HG03442 (cell line): ENCODE data around the gene AUNIP.

Experiments used
- ATAC-seq: cut with Tn5 transposase; IDR thresholded peaks from one replicate; pipeline ENCODE4 v1.9.1; 2021; ENCODE audit warnings: mild to moderate bottlenecking, moderate library complexity; ENCODE audit not compliant: unreplicated experiment

The AUNIP gene

DNA sequence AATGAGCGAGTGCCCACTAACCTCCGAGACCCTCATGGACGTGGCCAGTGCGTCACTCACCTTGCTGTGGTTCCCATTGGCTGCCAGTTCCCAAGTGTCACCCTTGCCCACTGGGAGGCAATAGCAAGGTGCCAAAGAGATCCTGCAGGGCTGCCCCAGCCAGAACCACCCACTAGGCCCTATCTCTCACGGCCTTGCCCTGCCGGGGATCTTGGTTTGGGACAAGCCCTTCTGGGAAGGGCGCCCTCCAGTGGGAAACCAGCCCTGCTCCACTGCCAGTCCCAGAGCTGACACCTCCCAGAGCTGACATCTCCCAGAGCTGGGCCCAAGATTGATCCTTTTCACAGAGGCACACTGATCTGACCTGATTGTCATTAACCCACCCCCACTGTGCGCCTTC is 61.3 kb downstream of the AUNIP start:
- no peak for ATAC-seq

DNA sequence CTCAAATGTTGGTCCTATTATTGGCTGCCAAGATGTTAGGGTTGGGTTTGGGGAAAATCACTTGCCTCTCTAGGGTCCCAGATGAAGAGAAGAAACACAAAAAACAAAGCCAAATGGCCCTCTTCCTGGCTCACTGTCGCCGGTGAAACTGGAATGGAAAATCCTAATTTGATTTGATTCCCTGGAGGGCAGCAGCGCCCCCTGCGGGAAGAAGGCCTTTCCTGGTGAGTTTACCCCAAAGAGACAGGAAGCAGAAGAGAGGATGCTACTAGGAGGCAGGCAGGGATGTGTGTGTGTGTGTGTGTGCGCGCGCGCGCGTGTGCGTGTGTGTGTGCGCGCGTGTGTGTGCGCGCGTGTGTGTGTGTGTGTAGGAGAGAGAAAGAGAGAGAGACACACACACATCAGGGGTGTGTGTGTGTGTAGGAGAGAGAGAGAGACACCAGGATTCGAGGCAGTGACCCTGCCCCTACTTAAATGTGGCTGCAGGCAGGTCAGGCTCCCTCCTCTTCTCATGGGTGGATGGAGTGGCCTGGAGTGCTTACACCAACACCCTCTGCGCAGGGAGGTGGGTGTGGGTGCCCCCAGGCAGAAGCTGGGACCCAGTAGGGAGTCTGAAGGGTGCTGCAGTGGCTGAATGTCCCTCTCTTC is 62.3 kb downstream of the AUNIP start:
- no peak for ATAC-seq

DNA sequence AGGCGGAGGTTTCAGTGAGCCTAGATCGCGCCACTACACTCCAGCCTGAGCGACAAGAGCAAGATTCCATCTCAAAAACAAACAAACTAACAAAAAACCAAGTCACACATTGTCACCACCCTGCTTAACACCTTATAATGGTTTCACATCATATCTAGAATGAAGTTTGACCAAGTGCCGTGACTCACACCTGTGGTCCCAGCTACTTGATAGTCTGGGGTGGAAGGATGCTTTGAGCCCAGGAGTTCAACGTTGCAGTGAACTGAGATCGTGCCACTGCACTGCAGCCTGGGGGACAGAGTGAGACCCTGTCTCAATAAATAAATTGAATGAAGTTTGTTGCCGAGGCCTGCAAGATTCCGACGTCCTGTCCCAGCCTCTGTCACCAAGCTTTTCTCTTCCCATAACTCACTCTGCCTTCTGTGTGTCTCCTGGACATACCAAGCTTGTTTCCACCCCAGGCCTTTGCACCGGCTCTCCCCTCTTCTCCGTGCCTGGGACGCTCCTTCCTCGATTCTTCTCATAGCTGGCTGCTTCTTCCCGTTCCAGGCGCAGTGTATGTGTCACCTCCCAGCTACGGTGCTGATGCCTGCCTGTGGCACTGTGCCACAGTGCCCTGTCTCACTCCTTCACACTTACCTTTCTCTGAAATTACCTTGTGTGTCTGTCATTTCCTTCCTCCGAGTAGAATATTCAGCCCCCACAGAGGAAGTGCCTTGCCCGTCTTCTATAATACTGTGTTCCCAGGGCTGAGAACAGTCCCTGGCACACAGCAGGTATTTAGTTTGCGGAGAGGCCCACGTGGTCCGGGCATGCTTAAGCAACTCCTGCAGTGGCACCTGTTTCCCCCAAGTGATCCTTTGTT is 63.1 kb downstream of the AUNIP start:
- no peak for ATAC-seq

DNA sequence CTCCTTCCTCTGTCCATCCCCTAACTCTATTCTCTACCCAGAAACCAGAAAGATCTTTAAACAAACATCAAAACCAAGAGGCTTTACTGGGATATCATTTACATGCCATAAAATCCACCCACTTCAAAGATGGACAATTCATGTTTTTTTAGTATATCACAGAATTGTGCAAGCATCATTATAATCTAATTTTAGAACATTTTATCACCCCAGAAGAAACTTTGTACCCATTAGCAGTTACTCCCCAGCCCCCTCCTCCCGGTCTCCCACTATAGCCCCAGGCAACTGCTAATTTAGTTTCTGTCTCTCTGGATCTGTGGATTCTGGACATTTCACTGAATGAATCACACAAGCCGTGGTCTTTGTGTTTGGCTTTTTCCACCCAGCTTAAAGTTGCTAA is 64.0 kb downstream of the AUNIP start:
- no peak for ATAC-seq

DNA sequence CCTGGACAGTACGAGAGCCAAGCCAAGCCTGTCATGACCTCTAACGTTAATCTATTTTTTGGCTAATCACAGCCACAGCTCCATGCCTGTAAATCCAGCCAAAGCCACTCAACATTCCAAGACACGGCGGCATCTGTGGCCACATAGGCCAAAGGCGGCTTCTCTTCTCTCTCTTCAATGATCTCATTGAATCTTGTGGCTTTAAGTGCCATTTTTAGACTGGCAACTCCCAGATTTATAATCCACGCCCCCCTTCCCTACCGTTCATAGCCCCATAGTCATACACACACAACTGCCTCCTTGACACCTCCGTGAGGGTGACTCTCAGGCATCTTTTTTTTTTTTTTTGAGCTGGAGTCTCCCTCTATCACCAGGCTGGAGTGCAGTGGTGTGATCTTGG is 64.9 kb downstream of the AUNIP start:
- ATAC-seq = no peak

DNA sequence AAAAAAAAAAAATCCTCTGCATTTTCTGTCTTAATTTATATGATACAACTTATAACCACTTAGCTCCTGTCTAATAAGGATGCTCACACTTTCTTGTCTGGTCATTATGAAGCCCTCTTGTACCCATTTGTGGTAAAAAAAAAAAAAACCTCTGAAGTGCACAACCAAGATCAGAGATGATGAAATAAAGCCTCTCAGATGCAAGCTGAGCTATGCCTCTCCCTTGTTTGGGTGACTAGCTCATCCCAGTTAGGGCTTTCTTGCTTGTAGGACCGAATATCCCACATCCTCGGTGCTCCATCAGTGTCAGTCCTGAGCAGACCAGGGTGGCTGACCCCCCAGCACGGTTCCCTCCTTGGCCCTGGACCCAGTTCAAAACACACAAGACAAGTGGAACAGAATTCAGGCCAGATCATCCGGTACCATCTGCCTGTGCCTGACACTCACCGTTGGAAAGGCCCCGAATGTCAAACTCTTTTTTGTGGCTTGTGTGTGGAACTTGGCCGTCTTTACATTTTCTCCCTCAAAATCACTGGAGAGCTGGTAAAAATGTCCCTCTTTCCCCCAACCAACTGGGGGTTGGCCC is 65.6 kb downstream of the AUNIP start:
- no peak for ATAC-seq

DNA sequence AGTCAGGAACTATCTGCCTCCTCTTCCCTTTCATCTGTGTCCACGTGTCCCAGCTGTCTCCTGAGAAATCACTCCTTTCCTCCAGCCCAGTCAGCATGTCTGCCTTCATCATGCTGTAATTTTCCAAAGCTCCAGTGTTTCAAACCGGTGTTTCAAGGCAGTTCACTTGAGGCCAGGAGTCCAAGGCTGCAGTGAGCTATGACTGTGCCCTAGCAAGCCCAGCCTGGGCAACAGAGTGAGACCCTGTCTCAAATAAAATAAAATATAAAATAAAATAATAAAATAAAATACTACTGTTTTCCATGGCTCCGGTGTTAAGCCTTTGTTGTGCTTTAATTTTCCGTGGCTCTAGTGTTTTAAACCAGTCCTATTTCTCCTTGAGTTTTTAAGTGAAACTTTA is 67.1 kb downstream of the AUNIP start:
- ATAC-seq = no peak

DNA sequence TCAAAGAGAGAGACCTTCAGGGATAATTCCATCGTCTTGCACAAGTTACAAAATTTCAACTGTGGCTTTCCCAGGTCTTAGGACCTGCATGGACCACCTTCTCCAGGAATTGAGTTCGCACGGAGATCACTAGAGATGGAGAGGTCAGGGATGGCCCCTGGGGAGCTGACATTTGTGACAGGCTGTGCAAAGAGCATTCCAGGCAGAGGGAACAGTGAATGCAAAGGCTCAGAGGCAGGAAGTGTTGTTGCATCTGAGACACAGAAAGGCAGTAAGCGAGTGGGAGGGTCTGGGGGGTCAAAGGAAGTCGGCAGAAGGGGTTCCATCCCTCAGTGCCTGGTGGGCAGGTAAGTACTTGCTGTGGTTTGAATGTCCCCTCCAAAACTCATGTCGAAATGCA is 68.8 kb downstream of the AUNIP start:
- no peak for ATAC-seq

DNA sequence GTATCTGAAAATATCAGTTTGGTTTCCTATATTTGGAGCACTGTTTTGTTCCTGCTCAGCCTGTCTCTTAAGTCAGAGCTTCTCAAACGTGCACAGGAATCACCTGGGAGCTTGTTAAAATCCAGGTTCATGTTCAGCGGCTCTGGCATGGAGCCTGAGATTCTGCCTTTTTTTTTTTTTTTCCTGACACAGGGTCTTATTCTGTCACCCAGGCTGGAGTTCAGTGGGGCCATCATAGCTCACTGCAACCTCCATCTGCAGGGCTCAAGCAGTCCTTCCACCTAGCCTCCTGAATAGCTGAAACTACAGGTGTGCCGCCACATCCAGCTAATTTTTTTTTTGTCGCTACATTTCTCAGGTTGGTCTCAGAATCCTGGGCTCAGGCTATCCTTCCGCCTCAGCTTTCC is 71.5 kb downstream of the AUNIP start:
- no peak for ATAC-seq

DNA sequence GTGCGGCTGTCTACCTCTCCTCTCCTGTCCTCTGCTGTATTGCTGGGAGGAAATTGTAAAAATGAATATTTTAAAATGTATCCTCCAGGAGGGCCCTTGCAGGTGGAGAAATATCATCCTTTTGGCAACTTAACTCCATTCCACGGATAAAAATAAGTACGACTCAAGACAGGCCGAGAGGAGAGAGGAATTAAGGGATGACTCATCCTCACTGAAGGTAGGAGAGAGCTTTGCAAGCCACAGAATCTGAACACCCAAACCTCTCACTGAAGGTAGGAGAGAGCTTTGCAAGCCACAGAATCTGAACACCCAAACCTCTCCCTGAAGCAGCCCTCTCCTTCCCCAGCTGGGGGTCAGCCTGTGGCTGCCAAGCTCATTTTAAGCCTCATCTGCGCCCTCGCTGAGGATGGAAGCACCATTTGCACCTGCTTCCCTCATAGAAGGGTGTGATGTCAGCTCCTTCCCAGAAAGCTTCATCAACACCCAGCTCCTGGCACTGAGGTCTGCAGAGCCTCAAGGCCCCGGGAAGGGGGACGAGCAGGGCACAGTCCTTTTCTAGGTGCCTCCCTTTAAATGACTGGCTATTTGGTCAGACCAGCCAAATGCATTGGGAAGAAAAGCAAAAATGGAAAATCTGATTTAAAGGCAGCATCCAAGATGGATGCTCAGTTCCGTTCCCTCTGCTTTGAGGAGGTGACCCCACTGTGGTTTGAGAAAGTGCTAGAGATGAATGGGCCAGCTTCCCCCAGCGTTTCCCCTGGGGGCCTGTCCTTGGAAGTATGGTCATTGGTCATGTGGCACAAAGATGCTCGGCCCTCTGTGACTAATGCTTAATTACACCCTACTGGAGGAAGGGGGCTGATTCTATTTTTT is 72.1 kb downstream of the AUNIP start:
- no peak for ATAC-seq

DNA sequence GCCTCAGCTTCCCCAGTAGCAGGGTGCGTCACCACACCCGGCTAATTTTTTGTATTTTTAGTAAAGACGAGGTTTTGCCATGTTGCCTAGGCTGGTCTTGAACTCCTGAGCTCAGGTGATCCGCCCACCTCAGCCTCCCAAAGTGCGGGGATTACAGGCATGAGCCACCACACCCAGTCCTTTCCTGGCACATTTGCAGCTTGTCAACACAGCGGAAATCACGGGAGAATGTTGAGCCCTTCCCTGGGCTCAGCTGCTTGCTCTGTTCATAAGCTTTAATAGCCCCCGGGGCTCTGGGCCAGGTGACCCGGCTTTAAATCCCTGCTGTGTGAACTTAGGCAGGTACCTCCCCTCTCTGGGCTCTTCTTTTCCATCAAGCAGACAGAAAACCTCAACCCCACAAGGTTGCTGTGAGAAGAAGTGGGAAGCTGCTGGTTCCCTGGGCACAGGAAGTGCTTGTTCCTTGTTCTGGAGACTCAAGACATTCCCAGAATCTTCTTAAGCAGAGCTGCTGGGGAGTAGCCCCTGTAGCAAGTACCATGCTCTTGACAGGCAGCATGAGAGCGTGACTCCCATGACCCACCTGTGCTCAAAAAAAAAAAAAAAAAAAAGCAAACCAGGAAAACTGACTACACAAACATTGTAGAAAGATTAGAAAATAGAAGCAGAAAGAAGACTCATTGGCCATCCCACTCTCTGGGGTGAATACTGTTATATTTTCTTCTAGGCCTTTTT is 73.8 kb downstream of the AUNIP start:
- no peak for ATAC-seq

DNA sequence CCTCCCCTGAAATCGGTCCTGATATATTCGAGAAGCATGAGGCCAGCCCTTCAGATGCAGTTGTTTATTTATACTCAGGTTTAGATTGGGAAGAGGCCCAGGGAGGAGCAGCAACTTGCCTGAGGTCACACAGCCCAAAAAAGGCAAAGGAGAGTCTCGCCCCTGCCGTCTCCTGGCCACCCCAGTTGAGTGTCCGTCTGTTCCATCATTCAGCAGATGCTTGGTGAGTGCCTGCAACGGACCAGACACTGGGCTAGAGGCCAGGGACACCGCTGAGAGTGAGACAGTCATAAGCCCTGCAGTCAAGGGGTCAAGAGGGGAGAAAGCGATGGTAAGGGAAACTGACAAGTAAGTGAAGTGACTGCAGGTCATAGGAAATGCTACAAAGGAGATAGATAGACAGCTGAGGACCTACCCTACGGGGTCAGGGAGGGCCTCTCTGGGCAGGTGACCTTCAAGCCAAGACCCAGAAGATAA is 74.6 kb downstream of the AUNIP start:
- ATAC-seq = no peak
